H9 (cell line): ENCODE results near the gene KCNMB2. TPM values are rescaled to one million over a fixed set of nuclear protein-coding genes. Genes with fewer than 3 reads are reported as not detected.

Experiments
- DNase-seq: peaks from one replicate; pipeline ENCODE4 v3.0.0-alpha.2; 2017
- H2AFZ ChIP-seq: one replicate; pipeline ENCODE4 v1.6.1; 2013; ENCODE audit warnings: mild to moderate bottlenecking, low read length, control low read depth, moderate library complexity
- H2AK5ac ChIP-seq: 2 replicates; pipeline ENCODE4 v1.6.1; 2013; ENCODE audit warnings: low read length, control low read depth, mixed read lengths; ENCODE audit not compliant: insufficient read length
- H2BK120ac ChIP-seq: one replicate; pipeline ENCODE4 v1.6.1; 2013; ENCODE audit warnings: low read depth, mild to moderate bottlenecking, low read length, control low read depth, inconsistent platforms; ENCODE audit not compliant: poor library complexity, severe bottlenecking
- H2BK12ac ChIP-seq: 2 replicates; pipeline ENCODE4 v1.6.1; 2013; ENCODE audit warnings: low read length, control low read depth, mixed read lengths, low read depth; ENCODE audit not compliant: insufficient read length
- H2BK15ac ChIP-seq: 2 replicates; pipeline ENCODE4 v1.6.1; 2013; ENCODE audit warnings: low read depth, low read length, control low read depth
- H2BK20ac ChIP-seq: one replicate; pipeline ENCODE4 v1.6.1; 2013; ENCODE audit warnings: low read depth, mild to moderate bottlenecking, low read length, control low read depth, inconsistent platforms; ENCODE audit not compliant: poor library complexity, severe bottlenecking
- H2BK5ac ChIP-seq: 2 replicates; pipeline ENCODE4 v1.6.1; 2013; ENCODE audit warnings: low read length, control low read depth, mixed read lengths; ENCODE audit not compliant: insufficient read length
- H3K14ac ChIP-seq: 2 replicates; pipeline ENCODE4 v1.6.1; 2013; ENCODE audit warnings: low read length, control low read depth; ENCODE audit not compliant: insufficient read depth
- H3K18ac ChIP-seq: 2 replicates; pipeline ENCODE4 v1.6.1; 2013; ENCODE audit warnings: low read depth, mild to moderate bottlenecking, mixed read lengths, low read length, control low read depth; ENCODE audit not compliant: insufficient read length
- H3K23ac ChIP-seq: 2 replicates; pipeline ENCODE4 v1.6.1; 2013; ENCODE audit warnings: low read length, control low read depth, mixed read lengths, low read depth; ENCODE audit not compliant: insufficient read length
- H3K23me2 ChIP-seq: 2 replicates; pipeline ENCODE4 v1.6.1; 2013; ENCODE audit warnings: low read depth, mild to moderate bottlenecking, mixed read lengths, low read length, control low read depth; ENCODE audit not compliant: insufficient read length, poor library complexity, severe bottlenecking
- H3K27ac ChIP-seq: 2 replicates; pipeline ENCODE4 v1.5.1; 2013; ENCODE audit warnings: low read length, control low read depth, mixed read lengths, low read depth; ENCODE audit not compliant: insufficient read length
- H3K27me3 ChIP-seq: 2 replicates; pipeline ENCODE4 v1.6.1; 2013; ENCODE audit warnings: low read length, control low read depth, inconsistent platforms; ENCODE audit not compliant: insufficient read depth
- H3K4ac ChIP-seq: 2 replicates; pipeline ENCODE4 v1.6.1; 2013; ENCODE audit warnings: low read depth, mild to moderate bottlenecking, control low read depth, inconsistent platforms, low read length, moderate library complexity
- H3K4me1 ChIP-seq: 2 replicates; pipeline ENCODE4 v1.6.1; 2013; ENCODE audit warnings: low read length, control low read depth, inconsistent platforms; ENCODE audit not compliant: insufficient read depth
- H3K4me2 ChIP-seq: 2 replicates; pipeline ENCODE4 v1.6.1; 2013; ENCODE audit warnings: low read length, control low read depth, mixed read lengths; ENCODE audit not compliant: insufficient read length, insufficient read depth
- H3K56ac ChIP-seq: 2 replicates; pipeline ENCODE4 v1.6.1; 2013; ENCODE audit warnings: low read depth, mild to moderate bottlenecking, mixed read lengths, low read length, control low read depth; ENCODE audit not compliant: insufficient read length
- H3K79me1 ChIP-seq: 2 replicates; pipeline ENCODE4 v1.6.1; 2013; ENCODE audit warnings: low read depth, mild to moderate bottlenecking, moderate library complexity, low read length, control low read depth, inconsistent platforms; ENCODE audit not compliant: insufficient read depth, poor library complexity, severe bottlenecking
- H3K79me2 ChIP-seq: 2 replicates; pipeline ENCODE4 v1.6.1; 2013; ENCODE audit warnings: low read length, control low read depth, inconsistent platforms; ENCODE audit not compliant: insufficient read depth
- H3K9ac ChIP-seq: 2 replicates; pipeline ENCODE4 v1.6.1; 2013; ENCODE audit warnings: low read length, control low read depth, mixed read lengths; ENCODE audit not compliant: insufficient read length; ENCODE audit errors: extremely low read depth
- H3K9me3 ChIP-seq: one replicate; pipeline ENCODE4 v1.6.1; 2013; ENCODE audit warnings: low read depth, low read length, inconsistent platforms; ENCODE audit not compliant: control insufficient read depth
- H3T11ph ChIP-seq: one replicate; pipeline ENCODE4 v1.6.1; 2013; ENCODE audit warnings: mild to moderate bottlenecking, low read length, control low read depth, inconsistent platforms
- H4K20me1 ChIP-seq: one replicate; pipeline ENCODE4 v1.6.1; 2013; ENCODE audit not compliant: control insufficient read depth, insufficient read length, insufficient read depth
- H4K5ac ChIP-seq: 2 replicates; pipeline ENCODE4 v1.6.1; 2013; ENCODE audit warnings: low read depth, mild to moderate bottlenecking, mixed read lengths, low read length, control low read depth; ENCODE audit not compliant: insufficient read length
- H4K8ac ChIP-seq: replicated peaks from 2 replicates; pipeline ENCODE4 v1.6.1; 2013; ENCODE audit warnings: low read length, control low read depth, mixed read lengths, low read depth; ENCODE audit not compliant: insufficient read length
- H4K91ac ChIP-seq: 2 replicates; pipeline ENCODE4 v1.6.1; 2013; ENCODE audit warnings: low read depth, mild to moderate bottlenecking, moderate library complexity, mixed read lengths, low read length, control low read depth; ENCODE audit not compliant: insufficient read length
- H3K27ac Mint-ChIP-seq, 3 experiments: 2 replicates in 2 of 3; 3 replicates in 1 of 3; pipeline ENCODE4 v1.8.0; 2020 to 2021; ENCODE audit warnings: mixed read lengths in 3 of 3, mild to moderate bottlenecking in 1 of 3, moderate library complexity in 1 of 3
- H3K27me3 Mint-ChIP-seq: 2 replicates; pipeline ENCODE4 v1.8.0; 2021; ENCODE audit warnings: low read depth, mild to moderate bottlenecking, moderate library complexity, mixed read lengths
- H3K36me3 Mint-ChIP-seq, 3 experiments: 2 replicates in 2 of 3; 3 replicates in 1 of 3; pipeline ENCODE4 v1.8.0; 2020 to 2021; ENCODE audit warnings: low read depth in 3 of 3, mixed read lengths in 3 of 3; ENCODE audit not compliant: insufficient read depth in 1 of 3
- H3K4me1 Mint-ChIP-seq, 2 experiments: 2 replicates each; pipeline ENCODE4 v1.8.0; 2020; ENCODE audit warnings: mixed read lengths in 2 of 2
- H3K4me3 Mint-ChIP-seq, 2 experiments: 2 replicates in 1 of 2; 3 replicates in 1 of 2; pipeline ENCODE4 v1.8.0; 2020 to 2021; ENCODE audit warnings: mild to moderate bottlenecking in 2 of 2, mixed read lengths in 2 of 2, moderate library complexity in 1 of 2
- H3K9me3 Mint-ChIP-seq, 2 experiments: 2 replicates in 1 of 2; 3 replicates in 1 of 2; pipeline ENCODE4 v1.8.0; 2020; ENCODE audit warnings: mild to moderate bottlenecking in 2 of 2, mixed read lengths in 2 of 2, moderate library complexity in 1 of 2
- CTCF ChIP-seq: fragments of 200-600 bp; sonication (generic); conservative IDR thresholded peaks from 3 replicates; pipeline ENCODE4 v1.8.0; 2021; ENCODE audit warnings: antibody characterized with exemption, mild to moderate bottlenecking
- WGBS: extraction: QIAGEN DNeasy Blood & Tissue Kit; methylation state at CpG from one replicate; pipeline ENCODE4 v1.1.7; 2013; ENCODE audit warnings: missing lambda C conversion rate, low lambda C conversion rate, mixed read lengths; ENCODE audit not compliant: insufficient read length; ENCODE audit errors: extremely low coverage; 5-methylcytosine and 5-hydroxymethylcytosine counted together
- total RNA-seq: library from RNA; stranded (reverse); gene quantifications from 2 replicates; pipeline ENCODE4 v1.2.1, GENCODE V29; 2021

KCNMB2 gene
- total RNA-seq, 1 experiment from 2014 or later = not detected

GRCh38 chr3:178684881-178685590, 148.8 kb downstream of the KCNMB2 start:
- Histone ChIP-seq H3K14ac (no peak overlapping the region), H3K79me2 (no peaks in the 10 kb centered on the region), H3T11ph (no peak overlapping the region), H3K23me2 (no peaks in the 10 kb centered on the region), H3K27me3 (no peaks in the 10 kb centered on the region), H3K9ac (no peak overlapping the region), H2AK5ac (no peak overlapping the region), H3K23ac (no peak overlapping the region), H2AFZ (no peak overlapping the region), H3K56ac (no peak overlapping the region), H4K8ac (no peak overlapping the region), H4K91ac (no peak overlapping the region), H2BK20ac (no peak overlapping the region), H3K4me2 (no peak overlapping the region), H3K18ac (no peak overlapping the region), H3K79me1 (no peaks in the 10 kb centered on the region), H2BK120ac (no peak overlapping the region), H4K5ac (no peak overlapping the region), H3K27ac (no peak overlapping the region), H3K9me3 (no peaks in the 10 kb centered on the region), H2BK12ac (no peak overlapping the region), H3K4me1 (no peaks in the 10 kb centered on the region), H3K4ac (no peak overlapping the region), H4K20me1 (no peaks in the 10 kb centered on the region), H2BK5ac (no peak overlapping the region), H2BK15ac (no peak overlapping the region)
- DNase-seq = peak; percentile 33
- peaks cover 2 to 5% of the 10 kb centered on the region in 2 experiments; a peak in 3 of 5 replicates for H3K9me3 Mint-ChIP-seq
- no peak for TF ChIP-seq CTCF
- H3K27ac Mint-ChIP-seq = no peak overlapping the region
- no peak overlapping the region for H3K4me3 Mint-ChIP-seq
- 0 out of 4 replicates have a peak, but pooled peaks cover 0 to 2% of the 10 kb centered on the region in 2 experiments for H3K4me1 Mint-ChIP-seq
- no CpG with 5 or more reads among the region's 1 CpG for WGBS
- no peaks in the 10 kb centered on the region; a peak in 1 of 7 replicates for H3K36me3 Mint-ChIP-seq
- H3K27me3 Mint-ChIP-seq = no peaks in the 10 kb centered on the region
